Astrocyte of the spinal cord (primary cell): ENCODE measurements around the gene MACROD2.

Experiments
- DNase-seq: peaks from one replicate; pipeline ENCODE4 v3.0.0; 2011; ENCODE audit warnings: low read depth, low spot score
- H3K4me3 ChIP-seq: 2 replicates; pipeline ENCODE4 v1.5.1; 2011; ENCODE audit warnings: low read depth, mild to moderate bottlenecking, low read length, moderate library complexity
- CTCF ChIP-seq: IDR thresholded peaks from 2 replicates; pipeline ENCODE4 v1.5.1; 2012; ENCODE audit warnings: low read depth, mild to moderate bottlenecking, low read length, inconsistent platforms
- in situ Hi-C: cut with HindIII; loops from 2 replicates; pipeline ENCODE4 v1.10.0; 2017; ENCODE audit warnings: low sequenced_read_pairs

Gene MACROD2

GRCh38 chr20:16083639-16084280 lies 2088.4 kb downstream of the MACROD2 start:
- no peak overlapping the region for H3K4me3 ChIP-seq
- TF ChIP-seq CTCF = no peak
- in situ Hi-C loops = no loop called here
- no peak for DNase-seq

GRCh38 chr20:16095226-16095625 lies 2099.9 kb downstream of the MACROD2 start:
- in situ Hi-C loops = no loop called here
- no peak for DNase-seq
- no peak for TF ChIP-seq CTCF
- no peak overlapping the region for H3K4me3 ChIP-seq

GRCh38 chr20:16096756-16097326 lies 2101.5 kb downstream of the MACROD2 start:
- in situ Hi-C loops = no loop called here
- TF ChIP-seq CTCF = no peak
- H3K4me3 ChIP-seq = no peak overlapping the region
- no peak for DNase-seq

GRCh38 chr20:16097788-16098187 lies 2102.5 kb downstream of the MACROD2 start:
- in situ Hi-C loops = no loop called here
- DNase-seq = no peak
- H3K4me3 ChIP-seq = no peak overlapping the region
- no peak for TF ChIP-seq CTCF

GRCh38 chr20:16098890-16099639 lies 2103.7 kb downstream of the MACROD2 start:
- no peak overlapping the region for H3K4me3 ChIP-seq
- no peak for TF ChIP-seq CTCF
- no peak for DNase-seq
- in situ Hi-C loops = no loop called here

- in situ Hi-C loops = no loop called here
- no peak for TF ChIP-seq CTCF
- no peak for DNase-seq
- H3K4me3 ChIP-seq = no peak overlapping the region
Measured at GRCh38 chr20:16100111-16100510, 2104.8 kb downstream of the MACROD2 start.
